K562 (cell line): ENCODE measurements around the gene LAMB4. TPM values are rescaled to one million over a fixed set of nuclear protein-coding genes. Genes with fewer than 3 reads are reported as not detected.

ENCODE experiments used
- BDP1 ChIP-seq: IDR thresholded peaks from 3 replicates; pipeline ENCODE4 v1.6.1; 2011; ENCODE audit not compliant: insufficient read length, insufficient read depth
- CBX1 ChIP-seq: sonication (generic); IDR thresholded peaks from 2 replicates; pipeline ENCODE4 v1.6.1; 2016; ENCODE audit warnings: antibody characterized with exemption, low read depth, mild to moderate bottlenecking
- CHD1 ChIP-seq: fragments of 200-600 bp; sonication (generic); IDR thresholded peaks from one replicate; pipeline ENCODE4 v1.6.1; 2012; ENCODE audit warnings: mild to moderate bottlenecking, moderate library complexity, low read length, inconsistent platforms
- FOXA1 ChIP-seq: fragments of 450-650 bp; IDR thresholded peaks from 2 replicates; pipeline ENCODE4 v1.6.1; 2016; ENCODE audit warnings: mild to moderate bottlenecking, borderline replicate concordance
- HMGXB4 ChIP-seq: sonication (generic); formaldehyde crosslinking; IDR thresholded peaks from 2 replicates; pipeline ENCODE4 v1.8.1; 2023; ENCODE audit warnings: mild to moderate bottlenecking, missing genetic modification reagents
- NR2C2 ChIP-seq, 2 experiments: fragments of 200-800 bp in 1 of 2; sonication (Bioruptor generic) in 1 of 2; sonication (generic) in 1 of 2; formaldehyde crosslinking in 1 of 2; IDR thresholded peaks; 2 replicates each; pipeline versions ENCODE4 v1.6.1 to v1.8.0; 2016 to 2022; ENCODE audit warnings: mild to moderate bottlenecking in 1 of 2, missing compliant biosample characterization in 1 of 2, missing genetic modification characterization in 1 of 2, missing genetic modification reagents in 1 of 2
- PATZ1 ChIP-seq: fragments of 250-450 bp; sonication (Bioruptor Pico); IDR thresholded peaks from 2 replicates; pipeline ENCODE4 v1.5.0; 2020; ENCODE audit warnings: mild to moderate bottlenecking, borderline replicate concordance
- PREB ChIP-seq: sonication (generic); formaldehyde crosslinking; IDR thresholded peaks from 2 replicates; pipeline ENCODE4 v1.8.1; 2023; ENCODE audit warnings: mild to moderate bottlenecking, missing genetic modification reagents
- RCOR1 ChIP-seq, 2 experiments: IDR thresholded peaks; 2 replicates each; pipeline ENCODE4 v1.6.1; 2012; ENCODE audit warnings: low read depth in 2 of 2, low read length in 2 of 2, borderline replicate concordance in 1 of 2, improper control_type of control experiment in 1 of 2
- SNIP1 ChIP-seq: fragments of 450-650 bp; IDR thresholded peaks from 2 replicates; pipeline ENCODE4 v1.7.1; 2017; ENCODE audit warnings: low read depth, mild to moderate bottlenecking
- ZBED1 ChIP-seq: IDR thresholded peaks from 2 replicates; pipeline ENCODE4 v1.6.1; 2014
- ZBTB33 ChIP-seq: sonication (generic); formaldehyde crosslinking; IDR thresholded peaks from 2 replicates; pipeline ENCODE4 v1.8.1; 2023; ENCODE audit warnings: mild to moderate bottlenecking, missing genetic modification reagents
- ZMIZ1 ChIP-seq, 2 experiments: fragments of 150-350 bp in 1 of 2; IDR thresholded peaks; 2 replicates each; pipeline ENCODE4 v1.6.1; 2012 to 2016; ENCODE audit warnings: low read depth in 2 of 2, low read length in 2 of 2, mild to moderate bottlenecking in 1 of 2, moderate library complexity in 1 of 2
- ZNF197 ChIP-seq: fragments of 200-800 bp; sonication (Bioruptor generic); IDR thresholded peaks from 2 replicates; pipeline ENCODE4 v1.6.1; 2016; ENCODE audit warnings: low read depth, missing genetic modification characterization, missing compliant biosample characterization
- ZNF695 ChIP-seq: fragments of 450-650 bp; formaldehyde crosslinking; IDR thresholded peaks from 2 replicates; pipeline ENCODE4 v1.4.0; 2020; ENCODE audit warnings: mild to moderate bottlenecking, moderate library complexity
- ZNF766 ChIP-seq: fragments of 200-800 bp; sonication (Bioruptor generic); conservative IDR thresholded peaks from 2 replicates; pipeline ENCODE4 v1.6.1; 2016; ENCODE audit warnings: missing genetic modification characterization, missing compliant biosample characterization
- polyA plus RNA-seq, 8 experiments: library from polyadenylated mRNA; depleted of rRNA in 4 of 8; stranded (reverse) in 5 of 8; unstranded in 3 of 8; fragments of >200 nt; fragmentation: Nextera tagmentation in 2 of 8; fragmentation: Illumina TruSeq in 1 of 8; extraction: Ambion mirVana in 2 of 8; extraction: Trizol in 1 of 8; gene quantifications; 2 replicates each; pipeline versions ENCODE4 v1.2.1 to v1.2.3, GENCODE V29; 2011 to 2014; ENCODE audit warnings: inconsistent platforms in 1 of 8, missing spikeins in 1 of 8
- total RNA-seq, 7 experiments: library from RNA; depleted of rRNA in 6 of 7; stranded (reverse); fragments of >200 nt in 6 of 7; fragmentation: Illumina TruSeq in 2 of 7; extraction: Trizol in 2 of 7; gene quantifications; 2 replicates each; pipeline versions ENCODE4 v1.2.1 to v1.2.3, GENCODE V29; 2011 to 2021; ENCODE audit warnings: low replicate concordance in 1 of 7

LAMB4 gene
- total and polyA plus RNA-seq, 9 of the 15 experiments (the other 6 are each of a cell fraction or from before 2014, with no cell fraction given) = 0.06 to 0.13 (median 0.07) TPM; not detected in 6

- TF ChIP-seq PATZ1 (CRISPR knock-in tag) (0 out of 2 replicates have a peak, but pooled peaks have one; percentile 6), ZNF695 (CRISPR knock-in tag) (no peak), FOXA1 (no peak), ZNF197 (CRISPR knock-in tag) (no peak), NR2C2 (CRISPR knock-in tag; IDR thresholded peaks at IDR 0.05) (no peak), NR2C2 (tag; IDR thresholded peaks at IDR 0.05) (peak; percentile 46; the same call in 1 of the 2 replicates), ZNF766 (CRISPR knock-in tag) (peak; percentile 48), CBX1 (no peak), BDP1 (no peak), CHD1 (no peak), RCOR1 (IDR thresholded peaks at IDR 0.05; ENCODE audit: borderline replicate concordance in 1 of 2, low read depth in 2 of 2, low read length in 2 of 2) (peak in 1 of 2 experiments; percentile 70; a peak in 2 of 4 replicates), HMGXB4 (no peak), SNIP1 (no peak), ZBED1 (no peak), ZMIZ1 (IDR thresholded peaks at IDR 0.05; ENCODE audit: low read depth in 2 of 2, low read length in 2 of 2) (no peak), PREB (no peak), ZBTB33 (CRISPR knock-in tag) (no peak)
These were observed 26.4 kb downstream of the LAMB4 start (continued) for GRCh38 chr7:108103558-108104298.
